ENCODE data around the gene DNAH7. TPM values are rescaled to one million over a fixed set of nuclear protein-coding genes. Genes with fewer than 3 reads are reported as not detected.

The DNAH7 gene
- total RNA-seq, 1 donor from 2014 or later, result 1.2 TPM

DNA sequence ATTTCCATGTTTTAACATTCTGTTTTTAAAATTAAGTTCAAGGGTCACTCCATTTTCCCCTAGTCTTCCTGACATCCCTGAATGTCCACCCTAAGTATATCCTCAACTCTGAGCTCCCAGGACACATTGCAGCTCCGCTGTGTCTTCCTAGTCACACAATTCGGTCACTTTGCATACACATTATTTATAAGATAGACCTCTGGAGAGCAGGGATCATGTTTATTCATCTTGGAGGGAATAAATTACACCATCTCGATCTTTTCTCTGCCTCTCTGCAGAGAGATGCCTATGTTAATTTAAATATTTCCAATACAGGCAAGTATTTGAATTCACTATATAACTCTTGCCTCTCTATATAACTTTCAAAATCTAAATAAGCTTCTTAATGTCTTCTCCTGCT is 245.4 kb downstream of the DNAH7 start:
- Histone ChIP-seq H3K27ac (ENCODE audit: low read depth, low read length) (no peak overlapping the region), H3K9ac (ENCODE audit: low read length) (no peak overlapping the region), H3K36me3 (ENCODE audit: insufficient read depth, low read length) (no peaks in the 10 kb centered on the region), H3K9me3 (ENCODE audit: insufficient read depth, low read depth, low read length) (no peaks in the 10 kb centered on the region), H3K4me2 (ENCODE audit: low read length) (no peak overlapping the region), H4K20me1 (ENCODE audit: insufficient read depth, low read length) (no peaks in the 10 kb centered on the region), H3K27me3 (ENCODE audit: insufficient read depth, low read length) (peaks cover 3% of the 10 kb centered on the region), H2AFZ (ENCODE audit: low read depth, low read length) (no peak overlapping the region), H3K79me2 (ENCODE audit: insufficient read depth, low read length) (no peaks in the 10 kb centered on the region), H3K4me3 (ENCODE audit: insufficient read depth, low read depth, low read length) (no peak overlapping the region), H3K4me1 (ENCODE audit: insufficient read depth, low read length) (no peaks in the 10 kb centered on the region)
- FAIRE-seq (no peak), DNase-seq (ENCODE audit: low read depth) (no peak)
- no peak for TF ChIP-seq CTCF (IDR thresholded peaks at IDR 0.05; ENCODE audit: insufficient read depth, low read depth, low read length)
- TF ChIP-seq EZH2 (IDR thresholded peaks at IDR 0.05; ENCODE audit: insufficient read depth, low read length), result no peak
- H3K27me3 Mint-ChIP-seq (ENCODE audit: low read depth, unreplicated experiment), result no peaks in the 10 kb centered on the region
- H3K36me3 Mint-ChIP-seq (ENCODE audit: low read depth, unreplicated experiment), result no peaks in the 10 kb centered on the region
- H3K4me3 Mint-ChIP-seq (ENCODE audit: unreplicated experiment), result no peak overlapping the region
- peak overlapping the region; percentile 28 for H3K27ac Mint-ChIP-seq (ENCODE audit: unreplicated experiment)
- peaks cover 16% of the 10 kb centered on the region for H3K4me1 Mint-ChIP-seq (ENCODE audit: low read depth, unreplicated experiment)
- H3K9me3 Mint-ChIP-seq (ENCODE audit: unreplicated experiment), result no peaks in the 10 kb centered on the region

DNA sequence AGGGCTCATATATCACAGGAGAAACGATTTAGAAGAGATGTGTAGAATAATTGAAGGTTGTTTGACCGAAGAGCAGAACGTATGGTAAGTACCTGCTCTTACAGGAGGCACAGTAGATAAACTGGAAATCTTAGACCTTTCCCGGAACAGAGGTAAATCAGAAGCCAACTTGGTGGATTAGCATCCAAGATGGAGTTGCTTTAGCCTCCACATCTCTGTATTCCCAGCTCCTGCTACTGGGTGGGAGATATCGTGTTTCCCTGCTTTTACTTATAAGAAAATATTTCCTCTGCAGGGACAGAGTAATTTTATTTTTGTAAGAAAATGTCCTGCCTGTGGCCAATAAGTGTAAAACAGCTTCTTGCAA is 247.1 kb downstream of the DNAH7 start:
- Histone ChIP-seq H4K20me1 (ENCODE audit: insufficient read depth, low read length) (no peaks in the 10 kb centered on the region), H3K36me3 (ENCODE audit: insufficient read depth, low read length) (no peaks in the 10 kb centered on the region), H2AFZ (ENCODE audit: low read depth, low read length) (no peak overlapping the region), H3K4me2 (ENCODE audit: low read length) (no peak overlapping the region), H3K27ac (ENCODE audit: low read depth, low read length) (no peak overlapping the region), H3K4me3 (ENCODE audit: insufficient read depth, low read depth, low read length) (no peak overlapping the region), H3K4me1 (ENCODE audit: insufficient read depth, low read length) (no peaks in the 10 kb centered on the region), H3K79me2 (ENCODE audit: insufficient read depth, low read length) (no peaks in the 10 kb centered on the region), H3K9ac (ENCODE audit: low read length) (no peak overlapping the region), H3K27me3 (ENCODE audit: insufficient read depth, low read length) (peaks cover 3% of the 10 kb centered on the region), H3K9me3 (ENCODE audit: insufficient read depth, low read depth, low read length) (no peaks in the 10 kb centered on the region)
- TF ChIP-seq CTCF (IDR thresholded peaks at IDR 0.05; ENCODE audit: insufficient read depth, low read depth, low read length), result no peak
- TF ChIP-seq EZH2 (IDR thresholded peaks at IDR 0.05; ENCODE audit: insufficient read depth, low read length), result no peak
- Mint-ChIP-seq H3K36me3 (ENCODE audit: low read depth, unreplicated experiment) (no peaks in the 10 kb centered on the region), H3K4me3 (ENCODE audit: unreplicated experiment) (no peak overlapping the region), H3K9me3 (ENCODE audit: unreplicated experiment) (no peaks in the 10 kb centered on the region), H3K4me1 (ENCODE audit: low read depth, unreplicated experiment) (peaks cover 18% of the 10 kb centered on the region), H3K27me3 (ENCODE audit: low read depth, unreplicated experiment) (no peaks in the 10 kb centered on the region), H3K27ac (ENCODE audit: unreplicated experiment) (peak overlapping the region; percentile 86)
- no peak for FAIRE-seq
- no peak for DNase-seq (ENCODE audit: low read depth)

DNA sequence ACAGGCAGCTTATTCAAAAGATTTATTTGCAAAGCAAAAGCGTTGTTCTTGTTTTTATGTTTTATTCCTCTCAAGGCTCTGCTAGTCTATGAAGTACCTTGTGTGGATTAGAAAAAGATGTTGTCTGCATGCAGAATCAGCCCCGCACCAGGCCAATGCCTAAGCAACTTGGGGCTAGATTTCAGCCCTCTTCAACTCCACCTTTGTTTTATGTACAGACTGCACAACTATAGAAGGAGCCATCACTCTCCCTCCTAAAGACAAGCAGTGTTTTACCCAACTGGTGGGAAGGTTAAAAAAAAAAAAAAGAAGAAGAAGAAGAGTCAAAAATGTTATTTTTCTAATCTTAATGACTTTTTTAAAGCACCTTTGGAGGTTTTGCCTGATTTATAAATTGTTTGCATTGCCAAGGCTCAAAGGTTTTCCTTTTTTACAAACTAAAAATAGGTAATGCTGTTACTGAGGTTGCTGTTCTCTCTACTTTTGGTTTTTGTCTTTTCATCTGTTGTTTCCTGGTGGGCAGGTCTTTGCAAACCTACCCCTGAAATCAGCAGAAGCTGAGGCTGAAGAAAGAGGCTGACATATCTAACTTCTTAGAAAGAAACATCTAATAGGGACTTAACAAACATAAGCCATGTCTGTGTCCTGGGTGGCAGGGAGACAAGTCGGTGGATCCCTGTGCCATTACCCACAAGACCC is 247.6 kb downstream of the DNAH7 start:
- H3K79me2 ChIP-seq (ENCODE audit: insufficient read depth, low read length), result no peaks in the 10 kb centered on the region
- FAIRE-seq, result no peak
- H4K20me1 ChIP-seq (ENCODE audit: insufficient read depth, low read length), result no peaks in the 10 kb centered on the region
- peak overlapping the region; percentile 86 for H3K27ac Mint-ChIP-seq (ENCODE audit: unreplicated experiment)
- DNase-seq (ENCODE audit: low read depth), result no peak
- no peak overlapping the region for H3K4me2 ChIP-seq (ENCODE audit: low read length)
- no peaks in the 10 kb centered on the region for H3K27me3 Mint-ChIP-seq (ENCODE audit: low read depth, unreplicated experiment)
- no peak overlapping the region for H2AFZ ChIP-seq (ENCODE audit: low read depth, low read length)
- no peak overlapping the region for H3K4me3 Mint-ChIP-seq (ENCODE audit: unreplicated experiment)
- no peaks in the 10 kb centered on the region for H3K9me3 Mint-ChIP-seq (ENCODE audit: unreplicated experiment)
- no peak overlapping the region for H3K4me3 ChIP-seq (ENCODE audit: insufficient read depth, low read depth, low read length)
- no peak overlapping the region for H3K9ac ChIP-seq (ENCODE audit: low read length)
- no peaks in the 10 kb centered on the region for H3K36me3 Mint-ChIP-seq (ENCODE audit: low read depth, unreplicated experiment)
- TF ChIP-seq CTCF (IDR thresholded peaks at IDR 0.05; ENCODE audit: insufficient read depth, low read depth, low read length), result no peak
- no peak for TF ChIP-seq EZH2 (IDR thresholded peaks at IDR 0.05; ENCODE audit: insufficient read depth, low read length)
- H3K36me3 ChIP-seq (ENCODE audit: insufficient read depth, low read length), result no peaks in the 10 kb centered on the region
- H3K27ac ChIP-seq (ENCODE audit: low read depth, low read length), result no peak overlapping the region
- no peaks in the 10 kb centered on the region for H3K9me3 ChIP-seq (ENCODE audit: insufficient read depth, low read depth, low read length)
- peaks cover 18% of the 10 kb centered on the region for H3K4me1 Mint-ChIP-seq (ENCODE audit: low read depth, unreplicated experiment)
- H3K4me1 ChIP-seq (ENCODE audit: insufficient read depth, low read length), result no peaks in the 10 kb centered on the region
- peaks cover 3% of the 10 kb centered on the region for H3K27me3 ChIP-seq (ENCODE audit: insufficient read depth, low read length)
